NCI-H128 (cell line): ENCODE measurements around the gene CNNM3.

ENCODE experiments used
- DNase-seq: peaks from one replicate; lab custom pipeline; 2025; ENCODE audit not compliant: unreplicated experiment; lab: John Stamatoyannopoulos, UW

The CNNM3 gene

GRCh38 chr2:96838345-96839292 is 22.6 kb downstream of the CNNM3 start:
- no peak for DNase-seq

GRCh38 chr2:96839293-96839874 is 23.3 kb downstream of the CNNM3 start:
- no peak for DNase-seq

GRCh38 chr2:96839875-96840850 is 24.1 kb downstream of the CNNM3 start:
- DNase-seq: no peak

- DNase-seq: no peak
Observed at GRCh38 chr2:96841701-96842495, 25.8 kb downstream of the CNNM3 start.

GRCh38 chr2:96842600-96842999 is 26.5 kb downstream of the CNNM3 start:
- DNase-seq: no peak

GRCh38 chr2:96843538-96844268 is 27.6 kb downstream of the CNNM3 start, which contains the start of gene ANKRD23:
ANKRD23 (minus strand) TSS chr2:96844021; CDS start chr2:96843992, 29 bp downstream.
- no peak for DNase-seq

GRCh38 chr2:96844405-96844808 is 28.3 kb downstream of the CNNM3 start:
- no peak for DNase-seq

GRCh38 chr2:96846825-96847224 is 30.8 kb downstream of the CNNM3 start:
- no peak for DNase-seq

GRCh38 chr2:96847586-96847985 is 31.5 kb downstream of the CNNM3 start:
- DNase-seq: no peak

- DNase-seq: no peak
Observed at GRCh38 chr2:96848264-96848663, 32.2 kb downstream of the CNNM3 start.

- no peak for DNase-seq
Observed at GRCh38 chr2:96852667-96853066, 36.6 kb downstream of the CNNM3 start.

GRCh38 chr2:96853321-96853720 is 37.3 kb downstream of the CNNM3 start:
- no peak for DNase-seq

GRCh38 chr2:96856776-96857666 is 41.0 kb downstream of the CNNM3 start:
- DNase-seq: peak; percentile 21

GRCh38 chr2:96857667-96858372 is 41.8 kb downstream of the CNNM3 start, which contains the start of gene ANKRD39:
ANKRD39 (minus strand) TSS chr2:96858016; CDS start chr2:96857987, 29 bp downstream.
- peak; percentile 96 for DNase-seq

- DNase-seq: no peak
Observed at GRCh38 chr2:96859099-96859649, 43.1 kb downstream of the CNNM3 start.

GRCh38 chr2:96859681-96860064 is 43.6 kb downstream of the CNNM3 start:
- DNase-seq: no peak
